DOHH2 (cell line): ENCODE measurements around the gene PTPRN2.

Experiments used
- H3F3A ChIP-seq: fragments of 200-600 bp; sonication (generic), shearing (Covaris generic); 2 replicates; pipeline ENCODE4 v1.6.0; 2016; ENCODE audit warnings: antibody characterized with exemption, mild to moderate bottlenecking; ENCODE audit not compliant: control insufficient read depth, insufficient read depth
- H3K27ac ChIP-seq: fragments of 200-600 bp; sonication (generic); 2 replicates; pipeline ENCODE4 v1.5.1; 2014; ENCODE audit warnings: low read depth, mild to moderate bottlenecking, low read length, moderate library complexity
- H3K27me3 ChIP-seq: fragments of 200-600 bp; sonication (generic); 2 replicates; pipeline ENCODE4 v1.6.1; 2014; ENCODE audit warnings: mild to moderate bottlenecking, low read length, mixed read lengths; ENCODE audit not compliant: control insufficient read depth
- H3K36me3 ChIP-seq: fragments of 200-600 bp; sonication (generic); 2 replicates; pipeline ENCODE4 v1.6.1; 2014; ENCODE audit warnings: mild to moderate bottlenecking, low read length, moderate library complexity, mixed read lengths; ENCODE audit not compliant: control insufficient read depth
- H3K4me1 ChIP-seq: fragments of 200-600 bp; sonication (generic); 2 replicates; pipeline ENCODE4 v1.6.1; 2014; ENCODE audit warnings: mild to moderate bottlenecking, low read length, mixed read lengths; ENCODE audit not compliant: control insufficient read depth
- H3K4me2 ChIP-seq: fragments of 200-600 bp; sonication (generic); 2 replicates; pipeline ENCODE4 v1.6.0; 2014; ENCODE audit warnings: mild to moderate bottlenecking, low read length, moderate library complexity
- H3K4me3 ChIP-seq: fragments of 200-600 bp; sonication (generic); 2 replicates; pipeline ENCODE4 v1.5.1; 2014; ENCODE audit warnings: mild to moderate bottlenecking, low read length, mixed read lengths
- H3K79me2 ChIP-seq: fragments of 200-600 bp; sonication (generic); 2 replicates; pipeline ENCODE4 v1.6.1; 2014; ENCODE audit warnings: mild to moderate bottlenecking, low read length, mixed read lengths; ENCODE audit not compliant: control insufficient read depth
- H3K9me2 ChIP-seq: fragments of 200-600 bp; sonication (generic); replicated peaks from 2 replicates; pipeline ENCODE4 v1.6.1; 2014; ENCODE audit warnings: mild to moderate bottlenecking, low read length, mixed read lengths; ENCODE audit not compliant: control insufficient read depth
- H3K9me3 ChIP-seq: fragments of 200-600 bp; sonication (generic); 2 replicates; pipeline ENCODE4 v1.6.1; 2014; ENCODE audit warnings: antibody characterized with exemption, low read length, mixed read lengths; ENCODE audit not compliant: control insufficient read depth, insufficient read depth
- H4K20me1 ChIP-seq: fragments of 200-600 bp; sonication (generic); 2 replicates; pipeline ENCODE4 v1.6.0; 2014; ENCODE audit warnings: low read depth, mild to moderate bottlenecking, antibody characterized with exemption, low read length, moderate library complexity; ENCODE audit not compliant: control insufficient read depth, insufficient read depth
- CTCF ChIP-seq: fragments of 200-600 bp; sonication (generic); IDR thresholded peaks from one replicate; pipeline ENCODE4 v1.5.1; 2014; ENCODE audit warnings: antibody characterized with exemption, mild to moderate bottlenecking, low read depth, low read length; ENCODE audit not compliant: poor library complexity, severe bottlenecking
- EZH2phosphoT487 ChIP-seq: fragments of 200-600 bp; sonication (generic); IDR thresholded peaks from 2 replicates; pipeline ENCODE4 v1.6.1; 2017; ENCODE audit warnings: borderline replicate concordance, mild to moderate bottlenecking, antibody characterized with exemption, low read length, moderate library complexity, mixed read lengths

PTPRN2 gene

GRCh38 chr7:157977717-157978496 lies 609.7 kb downstream of the PTPRN2 start:
- peaks cover 26% of the 10 kb centered on the region; the same call in 1 of the 2 replicates for H3K9me3 ChIP-seq
- H3K4me3 ChIP-seq: no peak overlapping the region
- no peaks in the 10 kb centered on the region for H3K4me1 ChIP-seq
- H3K79me2 ChIP-seq: no peaks in the 10 kb centered on the region
- H3K4me2 ChIP-seq: no peak overlapping the region
- H3K36me3 ChIP-seq: no peaks in the 10 kb centered on the region
- TF ChIP-seq EZH2phosphoT487 (no peak), CTCF (no peak)
- H4K20me1 ChIP-seq: no peaks in the 10 kb centered on the region
- no peak overlapping the region for H3K27ac ChIP-seq
- H3K27me3 ChIP-seq: no peaks in the 10 kb centered on the region
- H3F3A ChIP-seq: no peaks in the 10 kb centered on the region
- no peaks in the 10 kb centered on the region for H3K9me2 ChIP-seq

GRCh38 chr7:157977306-157977705 lies 610.3 kb downstream of the PTPRN2 start:
- no peaks in the 10 kb centered on the region for H3K36me3 ChIP-seq
- TF ChIP-seq CTCF: no peak
- no peak for TF ChIP-seq EZH2phosphoT487
- H3K9me3 ChIP-seq: peaks cover 30% of the 10 kb centered on the region; the same call in 1 of the 2 replicates
- no peaks in the 10 kb centered on the region for H3K79me2 ChIP-seq
- no peaks in the 10 kb centered on the region for H3F3A ChIP-seq
- no peaks in the 10 kb centered on the region for H3K9me2 ChIP-seq
- no peaks in the 10 kb centered on the region for H3K27me3 ChIP-seq
- no peak overlapping the region for H3K27ac ChIP-seq
- H3K4me1 ChIP-seq: no peaks in the 10 kb centered on the region
- no peak overlapping the region for H3K4me3 ChIP-seq
- no peaks in the 10 kb centered on the region for H4K20me1 ChIP-seq
- H3K4me2 ChIP-seq: no peak overlapping the region

- Histone ChIP-seq H4K20me1 (no peaks in the 10 kb centered on the region), H3K27me3 (no peaks in the 10 kb centered on the region), H3K4me3 (no peak overlapping the region), H3K9me2 (no peaks in the 10 kb centered on the region), H3K4me2 (no peak overlapping the region), H3K27ac (no peak overlapping the region), H3K79me2 (no peaks in the 10 kb centered on the region), H3F3A (no peaks in the 10 kb centered on the region), H3K4me1 (no peaks in the 10 kb centered on the region), H3K36me3 (no peaks in the 10 kb centered on the region), H3K9me3 (peaks cover 32% of the 10 kb centered on the region; the same call in 1 of the 2 replicates)
- TF ChIP-seq CTCF (no peak), EZH2phosphoT487 (no peak)
These were observed 611.2 kb downstream of the PTPRN2 start for GRCh38 chr7:157976406-157976805.
